Measurements from ENCODE around the gene PACS1. TPM values are rescaled to one million over a fixed set of nuclear protein-coding genes. Genes with fewer than 3 reads are reported as not detected.
A peak's percentile ranks its signal among the peaks of the same experiment; 100 is the strongest.

Gene PACS1
- total RNA-seq, 1 donor, result 31.5 TPM

GRCh38 chr11:66262191-66262590, 192.1 kb downstream of the PACS1 start:
- no peak overlapping the region for H3K4me3 ChIP-seq (ENCODE audit: low read depth, low read length)
- no peak for TF ChIP-seq CTCF (IDR thresholded peaks at IDR 0.05; ENCODE audit: insufficient read depth, low read length)
- DNase-seq (ENCODE audit: low read depth), result no peak

GRCh38 chr11:66262696-66263095, 192.6 kb downstream of the PACS1 start:
- DNase-seq (ENCODE audit: low read depth), result no peak
- no peak overlapping the region for H3K4me3 ChIP-seq (ENCODE audit: low read depth, low read length)
- TF ChIP-seq CTCF (IDR thresholded peaks at IDR 0.05; ENCODE audit: insufficient read depth, low read length), result no peak

- no peak overlapping the region for H3K4me3 ChIP-seq (ENCODE audit: low read depth, low read length)
- no peak for DNase-seq (ENCODE audit: low read depth)
- no peak for TF ChIP-seq CTCF (IDR thresholded peaks at IDR 0.05; ENCODE audit: insufficient read depth, low read length)
These were observed 193.2 kb downstream of the PACS1 start for GRCh38 chr11:66263231-66263630.

- no peak for TF ChIP-seq CTCF (IDR thresholded peaks at IDR 0.05; ENCODE audit: insufficient read depth, low read length)
- no peak for DNase-seq (ENCODE audit: low read depth)
- no peak overlapping the region for H3K4me3 ChIP-seq (ENCODE audit: low read depth, low read length)
These were observed 193.7 kb downstream of the PACS1 start for GRCh38 chr11:66263785-66264184.

GRCh38 chr11:66264383-66264782, 194.3 kb downstream of the PACS1 start:
- DNase-seq (ENCODE audit: low read depth), result no peak
- H3K4me3 ChIP-seq (ENCODE audit: low read depth, low read length), result no peak overlapping the region
- TF ChIP-seq CTCF (IDR thresholded peaks at IDR 0.05; ENCODE audit: insufficient read depth, low read length), result no peak

- peak; percentile 43 for TF ChIP-seq CTCF (IDR thresholded peaks at IDR 0.05; ENCODE audit: insufficient read depth, low read length)
- no peak overlapping the region for H3K4me3 ChIP-seq (ENCODE audit: low read depth, low read length)
- no peak for DNase-seq (ENCODE audit: low read depth)
These were observed 194.8 kb downstream of the PACS1 start for GRCh38 chr11:66264914-66265313.

All from fibroblast of the aortic adventitia (primary cell).